ENCODE data around the gene SAFB2.

The SAFB2 gene

DNA sequence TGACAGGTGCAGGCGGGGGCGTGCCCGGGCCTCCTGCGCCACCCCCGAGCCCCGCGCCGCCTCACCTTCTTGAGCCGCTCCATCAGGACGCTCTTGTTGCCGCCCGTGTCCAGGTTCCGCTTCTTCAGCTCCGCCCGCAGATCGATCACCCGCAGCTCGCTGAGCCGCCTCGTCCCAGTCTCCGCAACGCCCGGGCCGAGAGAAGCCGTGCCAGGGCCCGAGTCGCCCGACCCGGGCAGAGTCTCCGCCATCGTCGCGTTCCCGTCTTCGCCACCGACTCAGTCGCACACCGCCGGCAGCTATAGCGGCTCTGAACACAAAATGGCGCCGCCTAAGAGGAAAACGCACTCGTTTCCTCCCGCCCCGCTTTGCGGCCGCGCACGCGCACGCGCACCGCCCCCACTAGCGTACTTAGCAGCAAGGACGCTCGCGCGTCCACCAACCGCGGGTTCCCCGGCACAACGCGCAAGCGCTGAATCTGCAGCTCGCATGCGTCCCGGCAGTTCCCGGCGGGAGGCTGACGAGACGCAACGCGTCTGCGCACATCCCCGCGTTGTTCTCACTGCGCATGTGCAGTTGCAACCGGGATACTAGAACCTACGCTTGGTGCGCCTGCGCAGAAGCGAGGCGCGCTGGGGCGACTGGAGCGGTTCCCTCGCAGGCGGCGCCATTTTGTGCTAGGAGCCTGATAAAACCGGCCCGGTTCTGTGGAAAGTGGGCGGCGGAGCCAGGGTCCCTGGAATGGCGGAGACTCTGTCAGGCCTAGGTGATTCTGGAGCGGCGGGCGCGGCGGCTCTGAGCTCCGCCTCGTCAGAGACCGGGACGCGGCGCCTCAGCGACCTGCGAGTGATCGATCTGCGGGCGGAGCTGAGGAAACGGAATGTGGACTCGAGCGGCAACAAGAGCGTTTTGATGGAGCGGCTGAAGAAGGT is at the start of gene SAFB2, which contains the start of gene SAFB:
SAFB2 (minus strand) TSS at position 312 of the 932 bp plus-strand sequence; CDS start at position 251, 61 bp downstream.
SAFB (plus strand) TSS at position 619 of the 932 bp plus-strand sequence; CDS start at position 742, 123 bp downstream.
- DNase-seq = peak; percentile 100

DNA sequence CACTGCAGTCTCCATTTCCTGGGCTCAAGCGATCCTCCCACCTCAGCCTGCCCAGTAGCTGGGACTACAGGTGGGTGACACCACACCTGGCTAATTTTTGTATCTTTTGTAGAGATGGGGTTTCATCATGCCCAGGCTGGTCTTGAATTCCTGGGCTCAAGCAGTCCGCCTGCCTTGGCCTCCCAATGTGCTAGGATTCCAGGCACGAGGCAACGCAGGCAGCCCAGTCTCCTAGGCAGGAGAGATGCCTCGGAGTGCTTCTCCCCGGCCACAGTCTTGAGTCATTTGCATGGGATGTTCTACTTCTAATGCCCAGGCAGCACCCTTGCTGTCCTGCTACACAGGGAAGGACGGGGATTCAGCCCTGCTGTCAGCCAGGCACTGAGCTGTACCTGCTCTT is 49.0 kb upstream of the SAFB2 start:
- DNase-seq = no peak

DNA sequence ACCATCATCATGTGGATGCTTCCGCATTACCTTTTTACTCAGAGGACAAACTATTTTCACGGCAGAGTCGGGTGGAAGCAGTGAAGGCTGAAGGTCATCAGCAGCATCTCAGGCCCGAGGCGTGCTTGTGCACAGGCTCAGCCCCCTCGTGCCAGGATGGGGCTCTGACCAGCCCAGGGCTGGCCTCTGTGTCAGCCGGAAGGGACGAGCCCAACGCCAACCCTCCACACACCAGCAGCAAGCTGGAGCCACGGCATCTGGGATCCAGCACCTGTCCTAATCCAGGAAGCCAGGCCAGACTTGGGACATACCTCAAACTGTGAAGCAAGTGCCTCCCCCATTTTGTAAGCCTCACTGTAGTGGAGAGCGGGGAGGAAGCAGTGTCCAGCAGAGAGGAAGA is 46.6 kb upstream of the SAFB2 start:
- no peak for DNase-seq

DNA sequence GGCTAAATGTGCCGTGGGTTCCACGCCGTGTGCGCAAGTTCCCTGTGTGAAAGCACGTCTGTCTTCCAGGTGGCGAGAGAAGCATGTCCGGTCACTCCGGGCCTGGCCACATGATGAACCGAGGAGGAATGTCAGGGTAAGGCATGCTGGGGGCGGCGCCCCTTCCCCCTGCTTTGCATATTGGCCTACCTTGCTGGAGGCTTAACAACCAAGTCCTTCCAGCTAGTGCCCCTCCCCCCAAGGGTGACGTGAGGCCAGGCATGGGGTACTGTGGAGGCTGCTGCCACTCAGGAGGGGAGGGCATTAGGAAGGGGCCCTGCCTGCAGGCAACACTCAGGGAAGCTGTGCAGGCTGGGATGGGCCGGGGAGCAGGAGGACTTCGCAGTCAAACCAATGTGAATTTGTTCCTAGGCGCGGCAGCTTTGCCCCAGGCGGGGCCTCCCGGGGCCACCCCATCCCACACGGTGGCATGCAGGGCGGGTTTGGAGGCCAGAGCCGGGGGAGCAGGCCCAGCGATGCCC is 45.2 kb upstream of the SAFB2 start:
- no peak for DNase-seq

DNA sequence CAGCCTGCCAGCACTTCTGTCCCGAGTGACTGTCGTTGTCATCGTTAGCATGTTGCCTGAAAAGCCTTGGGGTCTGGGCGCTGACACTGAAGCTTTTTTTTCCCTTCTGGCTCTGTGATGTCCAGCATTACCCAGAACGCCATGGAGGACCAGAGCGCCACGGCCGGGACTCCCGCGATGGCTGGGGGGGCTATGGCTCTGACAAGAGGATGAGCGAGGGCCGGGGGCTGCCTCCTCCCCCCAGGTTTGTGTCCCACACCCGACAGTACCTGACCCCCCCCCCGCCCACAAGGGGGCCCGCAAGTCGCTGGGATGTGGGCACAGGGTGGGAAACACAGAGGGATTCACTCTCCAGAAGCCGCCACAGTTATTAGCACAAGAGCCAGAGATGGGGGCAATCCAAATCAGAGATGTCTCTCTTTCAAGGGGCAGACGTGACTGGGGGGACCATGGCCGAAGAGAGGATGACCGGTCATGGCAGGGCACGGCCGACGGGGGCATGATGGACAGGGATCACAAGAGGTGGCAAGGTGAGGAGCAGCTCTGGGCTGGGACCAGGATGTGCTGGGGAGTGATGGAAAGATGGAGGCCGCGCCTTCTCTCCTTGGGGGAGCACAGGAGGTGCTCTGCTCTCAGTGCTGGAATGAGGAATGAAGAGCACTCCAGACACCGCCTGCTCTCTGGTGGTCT is 44.5 kb upstream of the SAFB2 start:
- no peak for DNase-seq

DNA sequence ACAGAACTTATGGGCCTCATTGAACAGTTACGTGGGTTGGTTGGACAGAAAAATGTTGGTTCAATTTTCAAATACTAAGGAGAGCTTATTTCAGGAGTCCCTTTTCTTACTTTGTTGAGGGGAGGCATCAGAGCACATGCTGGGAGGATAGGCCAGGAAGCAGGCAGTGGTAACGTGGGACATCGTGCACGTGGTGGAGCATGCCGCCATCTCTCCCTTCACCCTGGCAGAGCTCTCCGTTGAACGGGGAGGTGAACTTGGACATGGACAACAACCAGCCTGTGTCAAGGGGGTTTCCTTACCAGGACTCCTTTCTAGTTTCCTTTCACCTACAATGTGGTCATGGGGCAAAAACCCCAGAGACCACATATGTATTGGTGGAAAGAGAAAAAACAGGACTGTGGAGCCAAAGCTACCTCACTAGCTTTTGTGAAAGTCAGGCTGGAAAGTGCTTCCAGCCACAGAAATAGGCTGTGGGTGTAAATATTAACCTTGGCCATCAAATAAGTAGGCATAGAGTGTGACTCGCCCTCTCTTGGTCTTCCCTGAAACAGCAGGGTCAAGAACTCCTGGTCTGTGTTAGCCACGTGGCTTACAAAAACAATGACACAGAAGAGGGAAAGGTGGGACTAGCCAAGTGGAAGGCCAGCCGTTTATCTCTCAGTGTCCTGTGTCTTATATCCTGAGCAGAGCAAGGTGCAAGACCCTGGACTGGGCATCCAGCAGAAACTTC is 43.4 kb upstream of the SAFB2 start:
- DNase-seq = no peak

DNA sequence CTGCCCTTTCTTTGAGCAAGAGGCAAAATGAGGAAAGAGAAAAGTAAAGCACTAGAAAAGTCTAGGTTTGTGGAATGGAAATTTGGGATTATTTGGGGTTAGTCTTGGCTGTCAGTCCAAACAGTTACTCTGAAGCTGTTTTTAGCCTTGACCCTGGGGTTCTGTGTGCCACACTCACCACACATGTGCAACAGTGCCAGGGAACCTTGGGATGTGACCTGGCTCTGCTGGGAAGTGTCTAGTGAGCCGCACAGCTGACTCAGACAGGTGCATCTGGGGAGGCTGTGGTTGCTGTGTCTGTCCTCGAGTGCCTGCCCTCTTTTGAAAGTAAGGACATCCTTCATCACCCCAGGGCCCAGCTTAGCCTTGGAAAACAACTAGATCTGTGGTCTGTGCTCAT is 41.9 kb upstream of the SAFB2 start:
- DNase-seq = no peak

DNA sequence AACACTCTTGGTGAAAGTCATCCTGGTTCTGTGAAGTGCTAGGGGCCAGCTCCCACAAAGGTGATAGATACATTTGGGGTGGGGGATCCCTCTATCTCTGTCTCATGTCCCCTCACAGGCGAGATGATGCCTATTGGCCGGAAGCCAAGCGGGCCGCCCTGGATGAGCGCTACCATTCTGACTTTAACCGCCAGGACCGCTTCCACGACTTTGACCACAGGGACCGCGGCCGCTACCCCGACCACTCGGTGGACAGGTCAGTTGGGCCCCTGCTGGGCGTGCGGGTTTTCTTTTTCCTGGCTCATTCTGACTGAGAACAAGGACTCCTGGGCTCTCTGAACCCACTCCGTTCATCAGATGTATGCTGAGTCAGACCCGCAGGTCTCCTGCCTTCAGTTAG is 41.3 kb upstream of the SAFB2 start:
- DNase-seq = no peak

DNA sequence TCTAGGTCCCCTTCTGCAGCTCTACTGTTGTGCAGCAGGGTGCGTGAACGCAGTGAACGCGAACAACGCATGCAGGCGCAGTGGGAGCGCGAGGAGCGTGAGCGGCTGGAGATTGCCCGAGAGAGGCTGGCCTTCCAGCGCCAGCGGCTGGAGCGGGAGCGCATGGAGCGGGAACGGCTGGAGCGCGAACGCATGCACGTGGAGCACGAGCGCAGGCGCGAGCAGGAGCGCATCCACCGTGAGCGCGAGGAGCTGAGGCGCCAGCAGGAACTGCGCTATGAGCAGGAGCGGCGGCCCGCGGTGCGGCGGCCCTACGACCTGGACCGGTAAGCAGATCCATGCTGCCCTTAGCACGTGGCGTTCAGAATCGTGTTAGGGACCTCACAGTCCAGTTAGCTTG is 38.9 kb upstream of the SAFB2 start:
- no peak for DNase-seq

DNA sequence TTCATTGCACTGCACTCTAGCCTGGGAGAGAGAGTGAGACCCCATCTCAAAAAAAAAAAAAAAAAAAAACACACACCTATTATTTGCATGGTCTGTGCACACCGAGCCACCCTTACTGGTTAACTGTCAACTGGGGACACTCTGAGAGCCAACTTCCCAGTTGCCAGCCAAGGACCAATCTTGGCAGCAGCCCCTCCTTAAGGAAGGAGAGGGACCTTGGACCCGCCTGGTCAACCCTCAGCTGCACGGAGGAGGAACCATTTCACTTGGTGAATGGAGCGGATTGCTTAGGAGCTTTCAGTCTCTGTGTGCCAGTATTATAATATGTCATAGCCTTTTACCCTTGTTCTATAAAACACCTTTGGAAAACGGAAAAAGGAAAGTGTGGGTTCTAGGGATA is 32.8 kb upstream of the SAFB2 start:
- DNase-seq = no peak

DNA sequence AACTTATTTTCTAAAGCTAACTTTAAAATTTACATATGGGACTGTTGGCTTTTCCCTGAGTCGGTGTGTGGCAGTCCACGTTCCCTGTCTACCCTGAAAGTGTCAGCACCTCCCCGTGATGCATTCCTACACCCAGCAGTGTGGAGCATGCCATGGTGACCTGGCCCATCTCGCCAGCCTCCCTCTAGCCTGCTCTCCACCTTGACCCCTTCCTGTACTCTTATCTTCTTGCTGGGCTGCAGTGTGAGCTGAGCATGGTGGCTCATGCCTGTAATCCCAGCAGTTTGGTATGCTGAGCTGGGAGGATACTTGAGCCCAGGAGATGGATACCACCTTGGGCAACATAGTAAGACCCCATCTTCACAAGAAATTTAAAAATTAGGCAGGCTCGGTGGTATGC is 32.4 kb upstream of the SAFB2 start:
- DNase-seq = no peak

DNA sequence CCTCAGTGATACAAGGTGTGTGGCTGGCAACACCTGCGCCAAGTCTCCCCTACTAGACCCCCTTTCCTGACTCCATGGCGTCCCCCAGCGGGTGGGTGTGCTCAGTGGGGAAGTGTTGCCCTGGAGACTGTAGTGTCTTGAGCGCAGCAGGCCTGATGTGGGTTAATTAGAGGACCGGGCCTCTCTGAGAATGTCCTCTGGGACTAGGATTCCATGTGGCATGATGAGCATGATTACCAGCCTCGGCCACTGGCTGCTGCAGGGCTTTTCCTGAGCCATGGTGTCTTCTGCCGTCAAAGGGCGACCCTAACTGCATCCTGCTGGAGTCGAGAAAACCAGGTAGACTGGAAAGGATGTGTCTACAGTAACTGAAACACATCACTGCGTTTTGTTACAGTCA is 29.7 kb upstream of the SAFB2 start:
- no peak for DNase-seq

DNA sequence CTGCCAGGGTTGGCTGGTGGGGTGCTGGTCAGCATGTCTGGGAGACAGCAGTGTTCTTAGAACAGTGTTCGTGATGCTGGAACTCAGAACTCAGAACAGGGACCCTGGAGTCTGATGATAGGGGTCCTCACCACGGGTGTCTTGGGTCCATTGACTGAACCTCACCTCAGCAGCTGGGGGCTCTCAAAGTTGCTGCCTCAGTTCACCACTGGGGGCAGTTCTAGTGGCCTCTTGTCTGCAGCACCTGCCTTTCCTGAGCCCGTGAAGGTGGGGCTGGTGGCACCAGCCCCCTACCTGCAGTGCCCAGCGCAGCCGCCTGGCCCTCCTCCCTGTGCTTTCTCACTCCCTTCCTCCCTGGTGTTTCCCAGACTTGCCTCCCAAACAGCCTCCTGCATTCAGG is 28.8 kb upstream of the SAFB2 start:
- no peak for DNase-seq

DNA sequence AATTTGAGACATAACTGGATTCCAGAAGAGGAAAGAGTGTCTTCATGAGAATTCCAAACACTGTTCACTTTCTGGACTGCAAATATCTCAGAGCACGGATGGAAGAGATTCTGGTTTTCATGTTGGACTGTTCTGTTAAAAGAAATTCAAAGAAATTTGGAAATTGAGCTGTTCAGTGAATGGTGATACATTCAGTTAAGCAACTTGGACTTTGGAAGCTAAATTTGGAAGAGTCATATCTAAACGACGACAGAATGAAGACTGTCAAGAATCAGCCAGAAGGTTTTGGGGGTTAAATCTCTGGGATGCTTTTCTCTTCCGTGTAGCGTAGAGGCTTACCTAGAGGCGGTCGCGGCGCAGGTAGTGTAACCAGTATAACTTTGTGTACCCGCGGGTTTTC is 25.9 kb upstream of the SAFB2 start:
- no peak for DNase-seq

DNA sequence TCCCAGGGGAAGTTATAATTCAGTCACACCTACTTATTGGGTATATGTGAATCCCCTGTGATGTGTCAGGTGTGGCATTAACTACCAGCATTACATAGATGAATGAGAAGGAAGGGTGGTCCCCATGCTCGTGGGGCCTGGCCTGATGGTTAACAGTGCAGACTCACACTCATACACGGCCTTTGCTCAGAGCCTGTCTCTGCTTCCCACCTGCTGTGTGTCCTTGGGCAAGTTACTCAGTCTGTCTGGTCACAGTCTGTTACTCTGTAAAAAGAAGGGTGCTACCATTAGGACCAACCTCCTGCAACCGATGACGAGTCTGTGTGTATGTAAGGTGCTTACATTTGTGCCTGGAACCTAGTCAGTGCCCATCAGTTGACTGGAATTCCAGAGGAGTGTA is 24.1 kb upstream of the SAFB2 start:
- no peak for DNase-seq

DNA sequence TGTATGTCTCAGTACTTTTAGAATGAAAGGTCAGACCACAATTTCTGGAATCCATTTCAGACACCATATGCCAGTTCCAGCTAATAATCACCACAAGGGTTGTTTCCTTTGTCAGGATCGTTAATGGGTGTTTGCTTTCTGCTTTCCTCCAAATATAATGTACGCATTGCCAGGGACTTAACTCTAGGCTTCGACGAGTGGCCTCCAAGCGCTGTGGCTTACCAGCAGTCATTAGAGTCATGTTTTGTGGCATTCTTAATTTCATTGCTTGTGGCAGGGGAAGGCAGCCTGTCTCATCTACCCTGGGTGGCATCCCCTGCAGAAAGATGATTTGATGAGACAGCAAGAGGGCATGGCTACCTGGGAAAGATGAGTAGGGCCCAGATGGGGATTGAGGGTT is 22.8 kb upstream of the SAFB2 start:
- DNase-seq = no peak

DNA sequence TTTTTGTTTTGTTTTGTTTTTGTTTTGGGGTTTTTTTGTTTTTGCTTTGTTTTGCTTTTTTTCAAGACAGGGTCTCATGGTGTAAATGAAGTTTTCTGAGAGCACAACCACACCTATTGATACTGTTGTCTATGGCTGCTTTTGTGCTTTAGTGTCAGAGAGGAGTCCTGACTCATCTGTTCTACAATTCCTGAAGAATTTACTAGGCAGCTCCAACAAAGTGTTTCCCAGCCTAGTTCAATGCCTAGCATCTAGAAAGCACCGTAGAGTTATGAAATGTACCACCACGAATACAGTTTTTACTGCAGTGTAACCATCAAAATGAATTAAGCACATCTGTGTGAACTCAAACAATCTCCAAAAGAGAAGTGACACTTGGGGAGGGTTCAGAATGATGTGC is 21.5 kb upstream of the SAFB2 start:
- DNase-seq = no peak

DNA sequence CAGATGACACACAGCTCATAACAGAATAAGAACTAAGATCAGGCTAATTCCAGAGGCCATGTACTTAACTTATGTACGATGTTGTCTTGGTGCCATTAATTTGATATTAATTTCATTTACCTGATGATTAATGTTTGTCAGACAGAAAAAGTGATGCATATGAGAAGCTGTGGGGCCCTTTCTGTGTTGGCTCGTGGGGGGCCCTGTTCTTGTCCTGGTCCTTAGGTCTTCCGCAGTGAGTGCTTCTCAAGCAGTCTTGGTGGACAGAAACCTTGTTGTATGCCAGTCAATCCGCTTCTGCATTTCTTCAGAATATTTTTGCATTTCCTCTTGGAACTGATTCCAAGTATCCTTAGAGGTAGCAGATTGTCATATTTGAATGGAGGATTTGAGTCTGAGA is 20.5 kb upstream of the SAFB2 start:
- no peak for DNase-seq

DNA sequence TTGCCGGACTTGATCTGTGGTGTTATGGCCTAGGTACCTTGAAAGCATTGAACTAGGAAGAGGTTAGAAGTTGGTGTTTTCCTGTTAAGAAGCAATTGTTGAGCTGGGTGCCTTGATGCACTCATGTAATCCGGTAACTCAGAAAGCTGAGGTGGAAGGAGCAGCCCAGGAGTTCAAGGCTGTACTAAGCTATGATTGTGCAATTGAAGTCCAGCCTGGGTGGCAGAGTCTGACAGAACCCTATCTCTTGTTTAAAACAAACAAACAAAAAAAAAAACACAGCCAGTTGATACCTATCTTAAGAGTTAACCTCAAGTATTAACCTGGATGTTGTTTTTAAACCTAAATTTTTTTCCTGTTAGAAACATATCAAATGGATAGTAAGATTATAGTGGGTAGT is 19.6 kb upstream of the SAFB2 start:
- DNase-seq = no peak

DNA sequence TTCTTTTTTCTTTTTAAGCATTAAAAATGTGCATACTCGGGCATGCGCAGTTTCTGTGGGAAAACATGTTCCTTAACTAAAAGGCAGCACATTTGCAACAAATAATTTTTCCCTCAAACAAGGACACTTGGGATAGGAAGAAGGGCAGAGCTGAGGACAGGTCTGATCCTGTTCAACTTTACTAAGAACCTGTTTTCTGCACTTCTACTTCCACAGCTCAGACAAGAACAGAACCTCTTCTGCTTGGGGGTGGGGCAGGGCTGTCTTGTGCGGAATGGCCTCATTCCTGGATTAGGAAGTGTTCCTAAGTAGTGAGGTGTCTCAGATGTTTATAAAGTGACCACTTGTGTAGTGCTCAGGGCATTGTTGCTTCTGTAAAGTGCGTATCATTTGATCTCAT is 18.6 kb upstream of the SAFB2 start:
- no peak for DNase-seq

DNA sequence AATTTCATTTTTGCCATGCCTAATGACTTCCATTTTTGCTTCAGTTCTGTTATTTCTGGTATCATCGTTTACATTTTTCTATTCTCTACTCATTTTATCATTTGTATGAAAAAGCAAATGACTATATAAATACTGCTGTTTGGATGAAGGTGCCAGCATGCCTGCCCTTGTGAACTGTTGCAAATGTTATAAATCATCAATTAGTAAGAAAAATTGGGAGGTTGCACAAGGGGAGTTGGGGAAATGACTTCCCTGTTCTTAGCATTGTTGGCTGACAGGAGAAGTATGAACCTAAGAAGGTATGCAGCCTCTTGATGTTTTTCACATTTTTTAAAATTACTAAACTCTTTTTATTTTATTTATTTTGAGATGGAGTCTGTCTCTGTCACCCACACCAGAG is 15.4 kb upstream of the SAFB2 start:
- no peak for DNase-seq

DNA sequence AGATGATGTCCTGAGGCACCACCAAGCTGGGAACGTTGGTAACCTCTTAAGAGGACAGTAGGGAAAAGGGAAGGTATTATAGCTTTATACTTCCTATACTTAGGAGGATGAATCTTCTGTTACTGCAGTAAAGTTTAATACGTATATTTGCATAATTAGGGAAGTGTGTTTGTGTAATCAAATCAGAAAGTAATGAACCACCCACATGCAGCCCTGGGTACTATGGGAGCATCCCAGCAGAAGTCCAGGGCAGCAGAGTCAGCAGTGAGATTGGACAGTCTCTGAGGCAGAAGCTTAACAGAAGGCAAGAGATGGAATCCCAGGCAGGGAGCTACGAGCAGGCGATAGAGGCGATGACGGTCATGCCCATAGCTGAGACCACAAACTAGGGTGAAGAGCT is 12.9 kb upstream of the SAFB2 start:
- DNase-seq = no peak

DNA sequence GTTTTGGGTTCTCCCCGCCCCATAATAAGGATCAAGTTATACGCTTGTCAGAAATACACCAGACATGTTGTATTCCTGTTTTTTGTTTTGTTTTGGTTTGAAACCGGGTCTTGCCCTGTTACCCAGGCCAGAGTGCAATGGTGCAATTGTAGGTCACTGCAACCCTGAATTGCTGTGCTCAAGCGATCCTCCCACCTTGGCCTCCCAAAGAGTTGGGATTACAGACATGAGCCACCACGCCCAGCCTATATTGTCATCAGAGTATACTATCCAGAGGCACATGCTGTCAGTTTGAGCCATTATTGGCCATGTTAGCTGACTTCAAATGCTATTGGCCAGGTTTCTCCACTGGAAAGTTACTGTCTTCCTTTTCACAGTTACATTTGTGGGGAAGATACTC is 10.1 kb upstream of the SAFB2 start:
- DNase-seq = no peak

Data from CD4-positive, alpha-beta T cell treated with Interleukin-15 for 1 hour (primary cell).